SK-N-SH treated with all-trans-retinoic acid at 6 μM for 48 hours (cell line): ENCODE results near the gene SUSD4.

Experiments used
- ISL1 ChIP-seq: fragments of 250-450 bp; sonication (Bioruptor Pico); IDR thresholded peaks from 2 replicates; pipeline ENCODE4 v2.1.2; 2022; ENCODE audit warnings: mild to moderate bottlenecking, moderate library complexity
- TCF4 ChIP-seq: fragments of 250-450 bp; sonication (Bioruptor Pico); IDR thresholded peaks from 2 replicates; pipeline ENCODE4 v1.8.0; 2021; ENCODE audit warnings: mild to moderate bottlenecking, moderate library complexity, borderline replicate concordance
- ZFP30 ChIP-seq: fragments of 450-650 bp; formaldehyde crosslinking; IDR thresholded peaks from 2 replicates; pipeline ENCODE4 v1.5.0; 2022; ENCODE audit warnings: mild to moderate bottlenecking, moderate library complexity

DNA sequence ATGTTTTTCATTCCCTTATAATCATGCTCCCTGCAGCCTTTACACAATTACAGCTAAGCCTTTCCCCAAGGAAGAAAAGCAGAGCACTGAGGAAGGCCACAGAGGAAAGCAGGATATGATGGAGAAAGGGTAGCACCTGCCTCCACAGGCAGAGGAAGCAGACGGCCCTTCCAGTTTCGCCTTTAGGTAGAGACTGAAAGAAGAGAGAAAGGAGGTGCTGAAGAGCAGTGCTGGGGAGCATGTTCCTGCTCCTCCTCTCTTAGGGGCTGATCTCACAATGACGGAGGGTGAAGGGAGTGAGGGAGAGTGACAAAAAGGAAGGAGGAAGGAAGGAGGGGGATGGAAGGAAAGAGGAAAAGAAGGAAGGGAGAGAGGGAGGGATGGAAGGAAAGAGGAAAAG lies 41.1 kb downstream of the SUSD4 start:
- TF ChIP-seq ZFP30 (CRISPR knock-in tag) (no peak), TCF4 (no peak), ISL1 (no peak)
